ENCODE measurements around the gene TSHR.

TSHR gene

GRCh38 chr14:81093651-81094050, 138.2 kb downstream of the TSHR start:
- no peak overlapping the region for H3K4me3 ChIP-seq (ENCODE audit: control insufficient read depth, low read depth, low read length)

GRCh38 chr14:81095539-81095938, 140.1 kb downstream of the TSHR start:
- no peak overlapping the region for H3K4me3 ChIP-seq (ENCODE audit: control insufficient read depth, low read depth, low read length)
- no peak for TF ChIP-seq CTCF (IDR thresholded peaks at IDR 0.05; ENCODE audit: control insufficient read depth, insufficient read depth, low read depth, low read length, missing control alignments)

More at GRCh38 chr14:81093651-81094050, 138.2 kb downstream of the TSHR start:
- no peak for TF ChIP-seq CTCF (IDR thresholded peaks at IDR 0.05; ENCODE audit: control insufficient read depth, insufficient read depth, low read depth, low read length, missing control alignments)
- no peak for DNase-seq (ENCODE audit: low read depth)

GRCh38 chr14:81096656-81097055, 141.2 kb downstream of the TSHR start:
- no peak for TF ChIP-seq CTCF (IDR thresholded peaks at IDR 0.05; ENCODE audit: control insufficient read depth, insufficient read depth, low read depth, low read length, missing control alignments)
- H3K4me3 ChIP-seq (ENCODE audit: control insufficient read depth, low read depth, low read length) = no peak overlapping the region
- DNase-seq (ENCODE audit: low read depth) = no peak

More at GRCh38 chr14:81095539-81095938, 140.1 kb downstream of the TSHR start:
- no peak for DNase-seq (ENCODE audit: low read depth)

GRCh38 chr14:81102217-81102616, 146.8 kb downstream of the TSHR start:
- no peak overlapping the region for H3K4me3 ChIP-seq (ENCODE audit: control insufficient read depth, low read depth, low read length)

GRCh38 chr14:81103443-81103842, 148.0 kb downstream of the TSHR start:
- no peak for DNase-seq (ENCODE audit: low read depth)
- no peak overlapping the region for H3K4me3 ChIP-seq (ENCODE audit: control insufficient read depth, low read depth, low read length)
- no peak for TF ChIP-seq CTCF (IDR thresholded peaks at IDR 0.05; ENCODE audit: control insufficient read depth, insufficient read depth, low read depth, low read length, missing control alignments)

More at GRCh38 chr14:81102217-81102616, 146.8 kb downstream of the TSHR start:
- DNase-seq (ENCODE audit: low read depth) = no peak
- no peak for TF ChIP-seq CTCF (IDR thresholded peaks at IDR 0.05; ENCODE audit: control insufficient read depth, insufficient read depth, low read depth, low read length, missing control alignments)

GRCh38 chr14:81105378-81105777, 150.0 kb downstream of the TSHR start:
- no peak for TF ChIP-seq CTCF (IDR thresholded peaks at IDR 0.05; ENCODE audit: control insufficient read depth, insufficient read depth, low read depth, low read length, missing control alignments)
- no peak for DNase-seq (ENCODE audit: low read depth)
- H3K4me3 ChIP-seq (ENCODE audit: control insufficient read depth, low read depth, low read length) = no peak overlapping the region

- DNase-seq (ENCODE audit: low read depth) = no peak
- H3K4me3 ChIP-seq (ENCODE audit: control insufficient read depth, low read depth, low read length) = no peak overlapping the region
- TF ChIP-seq CTCF (IDR thresholded peaks at IDR 0.05; ENCODE audit: control insufficient read depth, insufficient read depth, low read depth, low read length, missing control alignments) = no peak
Observed at GRCh38 chr14:81105961-81106360, 150.5 kb downstream of the TSHR start.

Measured in AG09309 (cell line).